Measurements from ENCODE around the gene SNRPD1. TPM values are rescaled to one million over a fixed set of nuclear protein-coding genes. Genes with fewer than 3 reads are reported as not detected.

SNRPD1 gene
- total and polyA plus RNA-seq, 4 donors = 3.3 to 44.8 (median 8.2) TPM

DNA sequence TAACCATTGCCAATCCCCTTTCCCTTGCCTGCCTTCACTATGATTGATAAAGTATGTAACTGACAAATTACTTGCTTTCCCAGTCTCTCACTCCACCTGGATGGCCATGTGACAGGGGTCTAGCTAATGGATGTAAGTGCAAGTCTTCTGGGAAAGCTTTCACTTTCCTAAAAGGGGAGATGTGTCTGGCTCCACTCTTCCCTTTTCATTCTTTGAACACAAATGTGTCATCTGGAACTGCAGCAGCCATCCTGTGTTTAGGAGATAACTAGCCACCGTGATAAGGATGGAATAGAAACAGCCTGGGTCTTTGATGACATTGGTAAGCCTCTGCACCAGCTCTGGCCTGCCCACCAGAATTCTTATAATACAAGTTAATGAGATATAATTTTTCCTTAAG lies 38.2 kb downstream of the SNRPD1 start:
- no peaks in the 10 kb centered on the region for H3K9me3 ChIP-seq (ENCODE audit: control insufficient read depth in 4 of 4, low read length in 3 of 4)
- H3K27me3 ChIP-seq (ENCODE audit: control insufficient read depth in 4 of 4, insufficient read depth in 4 of 4, low read length in 3 of 4) = no peaks in the 10 kb centered on the region
- TF ChIP-seq RAD21 (IDR thresholded peaks at IDR 0.05) (no peak), SP1 (IDR thresholded peaks at IDR 0.05) (no peak), FOXA1 (IDR thresholded peaks at IDR 0.05) (no peak), HNF4A (conservative IDR thresholded peaks at IDR 0.05) (no peak), GABPA (IDR thresholded peaks at IDR 0.05 in 1 of 2, conservative IDR thresholded peaks at IDR 0.05 in 1 of 2) (no peak), FOXA2 (IDR thresholded peaks at IDR 0.05) (no peak), RXRA (IDR thresholded peaks at IDR 0.05) (no peak), HNF4G (IDR thresholded peaks at IDR 0.05) (no peak), TAF1 (conservative IDR thresholded peaks at IDR 0.05) (no peak)
- TF ChIP-seq, protein P1, sequence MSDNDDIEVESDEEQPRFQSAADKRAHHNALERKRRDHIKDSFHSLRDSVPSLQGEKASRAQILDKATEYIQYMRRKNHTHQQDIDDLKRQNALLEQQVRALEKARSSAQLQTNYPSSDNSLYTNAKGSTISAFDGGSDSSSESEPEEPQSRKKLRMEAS (IDR thresholded peaks at IDR 0.05) = no peak
- TF ChIP-seq, protein P2, sequence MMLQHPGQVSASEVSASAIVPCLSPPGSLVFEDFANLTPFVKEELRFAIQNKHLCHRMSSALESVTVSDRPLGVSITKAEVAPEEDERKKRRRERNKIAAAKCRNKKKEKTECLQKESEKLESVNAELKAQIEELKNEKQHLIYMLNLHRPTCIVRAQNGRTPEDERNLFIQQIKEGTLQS (IDR thresholded peaks at IDR 0.05) = no peak
- TF ChIP-seq, protein P3, sequence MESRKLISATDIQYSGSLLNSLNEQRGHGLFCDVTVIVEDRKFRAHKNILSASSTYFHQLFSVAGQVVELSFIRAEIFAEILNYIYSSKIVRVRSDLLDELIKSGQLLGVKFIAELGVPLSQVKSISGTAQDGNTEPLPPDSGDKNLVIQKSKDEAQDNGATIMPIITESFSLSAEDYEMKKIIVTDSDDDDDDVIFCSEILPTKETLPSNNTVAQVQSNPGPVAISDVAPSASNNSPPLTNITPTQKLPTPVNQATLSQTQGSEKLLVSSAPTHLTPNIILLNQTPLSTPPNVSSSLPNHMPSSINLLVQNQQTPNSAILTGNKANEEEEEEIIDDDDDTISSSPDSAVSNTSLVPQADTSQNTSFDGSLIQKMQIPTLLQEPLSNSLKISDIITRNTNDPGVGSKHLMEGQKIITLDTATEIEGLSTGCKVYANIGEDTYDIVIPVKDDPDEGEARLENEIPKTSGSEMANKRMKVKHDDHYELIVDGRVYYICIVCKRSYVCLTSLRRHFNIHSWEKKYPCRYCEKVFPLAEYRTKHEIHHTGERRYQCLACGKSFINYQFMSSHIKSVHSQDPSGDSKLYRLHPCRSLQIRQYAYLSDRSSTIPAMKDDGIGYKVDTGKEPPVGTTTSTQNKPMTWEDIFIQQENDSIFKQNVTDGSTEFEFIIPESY (IDR thresholded peaks at IDR 0.05) = no peak
- H3K4me3 ChIP-seq (ENCODE audit: low read depth in 1 of 3, low read length in 3 of 3) = no peak overlapping the region
- DNase-seq (ENCODE audit: low spot score) = no peak
- no peaks in the 10 kb centered on the region for H3K4me1 ChIP-seq (ENCODE audit: control insufficient read depth in 4 of 4, insufficient read depth in 4 of 4, low read length in 3 of 4)
- WGBS = 80% methylated on average over 1 of the region's 1 CpG
- no peak overlapping the region for H3K27ac ChIP-seq (ENCODE audit: low read depth in 1 of 2, low read length in 2 of 2)
- no peak overlapping the region for H3K9ac ChIP-seq (ENCODE audit: low read depth in 1 of 2, low read length in 2 of 2)
- peaks cover 0 to 6% (median 4%) of the 10 kb centered on the region in 4 donors for H3K36me3 ChIP-seq (ENCODE audit: control insufficient read depth in 4 of 4, insufficient read depth in 3 of 4, low read depth in 1 of 4, low read length in 3 of 4)

DNA sequence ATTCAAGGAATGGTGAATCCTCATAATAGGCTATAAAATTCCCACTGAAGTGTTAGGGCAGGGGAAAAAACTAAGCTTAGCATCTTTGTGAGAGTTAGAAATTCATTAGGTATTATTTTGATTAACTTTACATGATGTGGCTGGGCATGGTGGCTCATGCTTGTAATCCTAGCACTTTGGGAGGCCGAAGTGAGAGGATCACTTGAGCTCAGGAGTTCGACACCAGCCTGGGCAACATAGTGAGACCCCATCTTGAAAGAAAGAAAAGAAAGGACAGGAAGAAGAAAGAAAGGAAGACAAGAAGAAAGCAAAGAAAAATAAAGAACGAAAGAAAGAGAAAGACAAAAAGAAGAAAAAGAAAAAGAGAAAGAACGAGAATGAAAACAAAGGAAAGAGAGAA lies 40.0 kb downstream of the SNRPD1 start:
- H3K27ac ChIP-seq (ENCODE audit: low read depth in 1 of 2, low read length in 2 of 2) = no peak overlapping the region
- WGBS = 97% methylated on average over 4 of the region's 4 CpGs
- H3K36me3 ChIP-seq (ENCODE audit: control insufficient read depth in 4 of 4, insufficient read depth in 3 of 4, low read depth in 1 of 4, low read length in 3 of 4) = peaks cover 2 to 13% (median 6%) of the 10 kb centered on the region in 4 donors
- H3K4me1 ChIP-seq (ENCODE audit: control insufficient read depth in 4 of 4, insufficient read depth in 4 of 4, low read length in 3 of 4) = no peaks in the 10 kb centered on the region
- H3K9me3 ChIP-seq (ENCODE audit: control insufficient read depth in 4 of 4, low read length in 3 of 4) = no peaks in the 10 kb centered on the region
- no peak overlapping the region for H3K9ac ChIP-seq (ENCODE audit: low read depth in 1 of 2, low read length in 2 of 2)
- no peak for DNase-seq (ENCODE audit: low spot score)
- TF ChIP-seq FOXA1 (IDR thresholded peaks at IDR 0.05) (no peak), YY1 (IDR thresholded peaks at IDR 0.05) (no peak), TAF1 (conservative IDR thresholded peaks at IDR 0.05) (no peak), HNF4A (conservative IDR thresholded peaks at IDR 0.05) (no peak), EGR1 (IDR thresholded peaks at IDR 0.05; ENCODE audit: low read depth in 2 of 2) (no peak), JUND (IDR thresholded peaks at IDR 0.05) (no peak), SP1 (IDR thresholded peaks at IDR 0.05) (no peak), NR2F2 (IDR thresholded peaks at IDR 0.05) (no peak), GABPA (IDR thresholded peaks at IDR 0.05 in 1 of 2, conservative IDR thresholded peaks at IDR 0.05 in 1 of 2) (no peak), FOXA2 (IDR thresholded peaks at IDR 0.05) (no peak), RAD21 (IDR thresholded peaks at IDR 0.05) (no peak), HNF4G (IDR thresholded peaks at IDR 0.05) (no peak), RXRA (IDR thresholded peaks at IDR 0.05) (no peak)
- TF ChIP-seq, protein P4, sequence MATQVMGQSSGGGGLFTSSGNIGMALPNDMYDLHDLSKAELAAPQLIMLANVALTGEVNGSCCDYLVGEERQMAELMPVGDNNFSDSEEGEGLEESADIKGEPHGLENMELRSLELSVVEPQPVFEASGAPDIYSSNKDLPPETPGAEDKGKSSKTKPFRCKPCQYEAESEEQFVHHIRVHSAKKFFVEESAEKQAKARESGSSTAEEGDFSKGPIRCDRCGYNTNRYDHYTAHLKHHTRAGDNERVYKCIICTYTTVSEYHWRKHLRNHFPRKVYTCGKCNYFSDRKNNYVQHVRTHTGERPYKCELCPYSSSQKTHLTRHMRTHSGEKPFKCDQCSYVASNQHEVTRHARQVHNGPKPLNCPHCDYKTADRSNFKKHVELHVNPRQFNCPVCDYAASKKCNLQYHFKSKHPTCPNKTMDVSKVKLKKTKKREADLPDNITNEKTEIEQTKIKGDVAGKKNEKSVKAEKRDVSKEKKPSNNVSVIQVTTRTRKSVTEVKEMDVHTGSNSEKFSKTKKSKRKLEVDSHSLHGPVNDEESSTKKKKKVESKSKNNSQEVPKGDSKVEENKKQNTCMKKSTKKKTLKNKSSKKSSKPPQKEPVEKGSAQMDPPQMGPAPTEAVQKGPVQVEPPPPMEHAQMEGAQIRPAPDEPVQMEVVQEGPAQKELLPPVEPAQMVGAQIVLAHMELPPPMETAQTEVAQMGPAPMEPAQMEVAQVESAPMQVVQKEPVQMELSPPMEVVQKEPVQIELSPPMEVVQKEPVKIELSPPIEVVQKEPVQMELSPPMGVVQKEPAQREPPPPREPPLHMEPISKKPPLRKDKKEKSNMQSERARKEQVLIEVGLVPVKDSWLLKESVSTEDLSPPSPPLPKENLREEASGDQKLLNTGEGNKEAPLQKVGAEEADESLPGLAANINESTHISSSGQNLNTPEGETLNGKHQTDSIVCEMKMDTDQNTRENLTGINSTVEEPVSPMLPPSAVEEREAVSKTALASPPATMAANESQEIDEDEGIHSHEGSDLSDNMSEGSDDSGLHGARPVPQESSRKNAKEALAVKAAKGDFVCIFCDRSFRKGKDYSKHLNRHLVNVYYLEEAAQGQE (IDR thresholded peaks at IDR 0.05) = no peak
- TF ChIP-seq, protein P2 (IDR thresholded peaks at IDR 0.05) = no peak
- TF ChIP-seq, protein P3 (IDR thresholded peaks at IDR 0.05) = no peak
- TF ChIP-seq, protein P5, sequence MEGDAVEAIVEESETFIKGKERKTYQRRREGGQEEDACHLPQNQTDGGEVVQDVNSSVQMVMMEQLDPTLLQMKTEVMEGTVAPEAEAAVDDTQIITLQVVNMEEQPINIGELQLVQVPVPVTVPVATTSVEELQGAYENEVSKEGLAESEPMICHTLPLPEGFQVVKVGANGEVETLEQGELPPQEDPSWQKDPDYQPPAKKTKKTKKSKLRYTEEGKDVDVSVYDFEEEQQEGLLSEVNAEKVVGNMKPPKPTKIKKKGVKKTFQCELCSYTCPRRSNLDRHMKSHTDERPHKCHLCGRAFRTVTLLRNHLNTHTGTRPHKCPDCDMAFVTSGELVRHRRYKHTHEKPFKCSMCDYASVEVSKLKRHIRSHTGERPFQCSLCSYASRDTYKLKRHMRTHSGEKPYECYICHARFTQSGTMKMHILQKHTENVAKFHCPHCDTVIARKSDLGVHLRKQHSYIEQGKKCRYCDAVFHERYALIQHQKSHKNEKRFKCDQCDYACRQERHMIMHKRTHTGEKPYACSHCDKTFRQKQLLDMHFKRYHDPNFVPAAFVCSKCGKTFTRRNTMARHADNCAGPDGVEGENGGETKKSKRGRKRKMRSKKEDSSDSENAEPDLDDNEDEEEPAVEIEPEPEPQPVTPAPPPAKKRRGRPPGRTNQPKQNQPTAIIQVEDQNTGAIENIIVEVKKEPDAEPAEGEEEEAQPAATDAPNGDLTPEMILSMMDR (IDR thresholded peaks at IDR 0.05; ENCODE audit: low read depth, low read length, missing input control) = no peak
- TF ChIP-seq, protein P1 (IDR thresholded peaks at IDR 0.05) = no peak
- no peak overlapping the region for H3K4me3 ChIP-seq (ENCODE audit: low read depth in 1 of 3, low read length in 3 of 3)
- H3K27me3 ChIP-seq (ENCODE audit: control insufficient read depth in 4 of 4, insufficient read depth in 4 of 4, low read length in 3 of 4) = no peaks in the 10 kb centered on the region

Data from liver (tissue), 9 donors.